ACHN (cell line): ENCODE results near the gene C12orf54.
A peak's percentile ranks its signal among the peaks of the same experiment; 100 is the strongest.
"Not testable (repeated sequence)": the region's sequence is repeated elsewhere in the genome, so short reads cannot be mapped to it uniquely, and the experiment has no call there.

ENCODE experiments used
- DNase-seq: peaks from one replicate; pipeline ENCODE4 v3.0.0-alpha.2; 2015
- in situ Hi-C: cut with HindIII; loops from 2 replicates; pipeline ENCODE4 v1.10.0; 2017; ENCODE audit warnings: low sequenced_read_pairs, low pct_ligation_motif_present, low pct_unique_long_range_greater_than_20kb

The C12orf54 gene

GRCh38 chr12:48482198-48482597, at the start of gene C12orf54:
Gene C12orf54 (plus strand): TSS chr12:48482498. CDS start chr12:48483297, 799 bp downstream.
- in situ Hi-C loops: no loop called here
- DNase-seq: no peak

GRCh38 chr12:48434016-48434415, 48.3 kb upstream of the C12orf54 start:
- DNase-seq, in situ Hi-C loops: not testable (repeated sequence)

GRCh38 chr12:48441069-48441468, 41.2 kb upstream of the C12orf54 start:
- DNase-seq: no peak
- in situ Hi-C loops: no loop called here

GRCh38 chr12:48442179-48442847, 40.0 kb upstream of the C12orf54 start:
- in situ Hi-C loops: no loop called here
- DNase-seq: no peak

GRCh38 chr12:48445538-48445937, 36.8 kb upstream of the C12orf54 start:
- in situ Hi-C loops: no loop called here
- no peak for DNase-seq

- DNase-seq: no peak
- in situ Hi-C loops: no loop called here
These were observed 36.0 kb upstream of the C12orf54 start for GRCh38 chr12:48446161-48446776.

GRCh38 chr12:48447755-48448154, 34.5 kb upstream of the C12orf54 start:
- DNase-seq: no peak
- in situ Hi-C loops: no loop called here

- DNase-seq: no peak
- in situ Hi-C loops: no loop called here
These were observed 30.9 kb upstream of the C12orf54 start for GRCh38 chr12:48451372-48451771.

GRCh38 chr12:48452961-48453360, 29.3 kb upstream of the C12orf54 start:
- DNase-seq, in situ Hi-C loops: not testable (repeated sequence)

- DNase-seq: peak; percentile 41
- in situ Hi-C loops: no loop called here
These were observed 27.6 kb upstream of the C12orf54 start for GRCh38 chr12:48454667-48455066.

- no peak for DNase-seq
- in situ Hi-C loops: no loop called here
These were observed 27.2 kb upstream of the C12orf54 start for GRCh38 chr12:48455116-48455515.

- in situ Hi-C loops: no loop called here
- DNase-seq: no peak
These were observed 23.0 kb upstream of the C12orf54 start for GRCh38 chr12:48459259-48459658.

GRCh38 chr12:48469027-48469426, 13.3 kb upstream of the C12orf54 start:
- DNase-seq, in situ Hi-C loops: not testable (repeated sequence)

GRCh38 chr12:48472259-48472658, 10.0 kb upstream of the C12orf54 start, which contains the start of gene ANP32D:
Gene ANP32D (plus strand): TSS chr12:48472559. CDS start chr12:48472665, 106 bp downstream.
- in situ Hi-C loops: no loop called here
- DNase-seq: no peak

GRCh38 chr12:48473061-48473460, 9.2 kb upstream of the C12orf54 start:
- in situ Hi-C loops: no loop called here
- no peak for DNase-seq

- in situ Hi-C loops, DNase-seq: not testable (repeated sequence)
These were observed 7.8 kb upstream of the C12orf54 start for GRCh38 chr12:48474497-48474896.

GRCh38 chr12:48482930-48483329, 632 bp downstream of the C12orf54 start:
- in situ Hi-C loops: no loop called here
- no peak for DNase-seq

- DNase-seq: no peak
- in situ Hi-C loops: no loop called here
These were observed 4.0 kb downstream of the C12orf54 start for GRCh38 chr12:48486261-48486660.

- in situ Hi-C loops: no loop called here
- no peak for DNase-seq
These were observed 4.4 kb downstream of the C12orf54 start for GRCh38 chr12:48486679-48487078.

- in situ Hi-C loops: no loop called here
- no peak for DNase-seq
These were observed 6.7 kb downstream of the C12orf54 start for GRCh38 chr12:48489012-48489411.
